Right lobe of liver (tissue), 4 donors: Measurements from ENCODE around the gene FAM13A.

Source experiments
- CTCF ChIP-seq, 4 donors: fragments of 200-600 bp in 3 of 4; fragments of 450-650 bp in 1 of 4; IDR thresholded peaks; one replicate each; pipeline versions ENCODE4 v1.5.1 to v1.8.0; 2016 to 2022; ENCODE audit warnings: antibody characterized with exemption in 4 of 4, mild to moderate bottlenecking in 2 of 4
- POLR2A ChIP-seq: fragments of 450-650 bp; IDR thresholded peaks from one replicate; pipeline ENCODE4 v1.6.1; 2017; ENCODE audit warnings: antibody characterized with exemption, mild to moderate bottlenecking
- donor health status: DM: no; HTN: no; CAD: no.
- donor health status: DM: no; HTN: no; CAD: no.
- donor health status: DM: no; HTN: yes; CAD: no.

- no peak for TF ChIP-seq POLR2A
- no peak for TF ChIP-seq CTCF (IDR thresholded peaks at IDR 0.05)
Observed at GRCh38 chr4:88865466-88865865, 191.5 kb downstream of the FAM13A start.
